Natural killer cell treated with Interleukin-12 subunit alpha and Interleukin-12 subunit beta and Interleukin-15 and Interleukin-18, amount 100 ng/mL, for 72 hours (primary cell): ENCODE results near the gene TNFRSF25. TPM values are rescaled to one million over a fixed set of nuclear protein-coding genes. Genes with fewer than 3 reads are reported as not detected.

Source experiments
- ATAC-seq, 2 donors: fragments of 150-1000 bp; cut with Tn5 transposase in 1 of 2; sonication (Bioruptor Pico), chemical (Tn5 transposase) in 1 of 2; 2 replicates each; pipeline ENCODE4 v1.10.0; 2021
- DNase-seq: peaks from one replicate; pipeline ENCODE4 v3.0.0; 2022; ENCODE audit warnings: low spot score
- H3K27ac Mint-ChIP-seq, 2 donors: 1 replicate in 1 of 2; 2 replicates in 1 of 2; pipeline ENCODE4 v1.8.0; 2022; ENCODE audit warnings: mixed read lengths in 2 of 2, mild to moderate bottlenecking in 1 of 2, moderate library complexity in 1 of 2
- H3K27me3 Mint-ChIP-seq, 2 donors: 1 replicate in 1 of 2; 2 replicates in 1 of 2; pipeline ENCODE4 v1.8.0; 2022; ENCODE audit warnings: mixed read lengths in 2 of 2
- H3K36me3 Mint-ChIP-seq: one replicate; pipeline ENCODE4 v1.8.0; 2022; ENCODE audit warnings: mixed read lengths
- H3K4me1 Mint-ChIP-seq, 2 donors: 1 replicate in 1 of 2; 2 replicates in 1 of 2; pipeline ENCODE4 v1.8.0; 2022; ENCODE audit warnings: low read depth in 2 of 2, mixed read lengths in 2 of 2, mild to moderate bottlenecking in 1 of 2
- H3K4me3 Mint-ChIP-seq: one replicate; pipeline ENCODE4 v1.8.0; 2022; ENCODE audit warnings: mixed read lengths
- H3K9me3 Mint-ChIP-seq: 2 replicates; pipeline ENCODE4 v1.8.0; 2022; ENCODE audit warnings: mixed read lengths
- total RNA-seq, 2 donors: library from RNA; stranded (reverse); gene quantifications; one replicate each; pipeline ENCODE4 v1.2.3, GENCODE V29; 2022

TNFRSF25 gene
- total RNA-seq, 2 donors from 2014 or later: 83.6 to 106 TPM

- no peak overlapping the region for H3K4me3 Mint-ChIP-seq
- H3K4me1 Mint-ChIP-seq: peaks cover 0 to 6% of the 10 kb centered on the region in 2 donors
- H3K27ac Mint-ChIP-seq: no peak overlapping the region
- DNase-seq (no peak), ATAC-seq (no peak)
- H3K9me3 Mint-ChIP-seq: no peaks in the 10 kb centered on the region
- H3K36me3 Mint-ChIP-seq: no peaks in the 10 kb centered on the region
- peaks cover 0 to 2% of the 10 kb centered on the region in 2 donors for H3K27me3 Mint-ChIP-seq
These were observed 8.2 kb upstream of the TNFRSF25 start for GRCh38 chr1:6473974-6474814.

- Mint-ChIP-seq H3K27ac (no peak overlapping the region), H3K4me3 (no peak overlapping the region), H3K9me3 (no peaks in the 10 kb centered on the region), H3K4me1 (peaks cover 0 to 6% of the 10 kb centered on the region in 2 donors), H3K27me3 (no peaks in the 10 kb centered on the region), H3K36me3 (no peaks in the 10 kb centered on the region)
- DNase-seq: no peak
- ATAC-seq: no peak
These were observed 7.2 kb upstream of the TNFRSF25 start for GRCh38 chr1:6473156-6473555.

GRCh38 chr1:6472391-6472790 is 6.4 kb upstream of the TNFRSF25 start:
- Mint-ChIP-seq H3K9me3 (no peaks in the 10 kb centered on the region), H3K27me3 (no peaks in the 10 kb centered on the region), H3K36me3 (no peaks in the 10 kb centered on the region), H3K27ac (no peak overlapping the region), H3K4me1 (peaks cover 0 to 9% of the 10 kb centered on the region in 2 donors), H3K4me3 (no peak overlapping the region)
- ATAC-seq (no peak), DNase-seq (no peak)

GRCh38 chr1:6471970-6472368 is 6.0 kb upstream of the TNFRSF25 start:
- DNase-seq: no peak
- no peak overlapping the region for H3K4me3 Mint-ChIP-seq
- ATAC-seq: no peak
- H3K4me1 Mint-ChIP-seq: peaks cover 0 to 9% of the 10 kb centered on the region in 2 donors
- H3K27me3 Mint-ChIP-seq: no peaks in the 10 kb centered on the region
- no peak overlapping the region for H3K27ac Mint-ChIP-seq
- H3K36me3 Mint-ChIP-seq: no peaks in the 10 kb centered on the region
- H3K9me3 Mint-ChIP-seq: no peaks in the 10 kb centered on the region

GRCh38 chr1:6471086-6471969 is 5.4 kb upstream of the TNFRSF25 start:
- H3K9me3 Mint-ChIP-seq: no peaks in the 10 kb centered on the region
- no peaks in the 10 kb centered on the region for H3K36me3 Mint-ChIP-seq
- ATAC-seq: no peak
- no peaks in the 10 kb centered on the region for H3K27me3 Mint-ChIP-seq
- H3K4me1 Mint-ChIP-seq: peaks cover 0 to 9% of the 10 kb centered on the region in 2 donors
- H3K4me3 Mint-ChIP-seq: no peak overlapping the region
- H3K27ac Mint-ChIP-seq: no peak overlapping the region
- no peak for DNase-seq

- no peak for ATAC-seq
- no peaks in the 10 kb centered on the region for H3K27me3 Mint-ChIP-seq
- H3K36me3 Mint-ChIP-seq: no peaks in the 10 kb centered on the region
- H3K9me3 Mint-ChIP-seq: no peaks in the 10 kb centered on the region
- H3K4me1 Mint-ChIP-seq: peaks cover 0 to 4% of the 10 kb centered on the region in 2 donors
- H3K4me3 Mint-ChIP-seq: no peak overlapping the region
- no peak for DNase-seq
- H3K27ac Mint-ChIP-seq: no peak overlapping the region
These were observed 4.4 kb upstream of the TNFRSF25 start for GRCh38 chr1:6470132-6471085.

- no peak overlapping the region for H3K4me3 Mint-ChIP-seq
These were observed 2.9 kb upstream of the TNFRSF25 start for GRCh38 chr1:6468729-6469461.

GRCh38 chr1:6467744-6468688 is 2.0 kb upstream of the TNFRSF25 start:
- no peak for DNase-seq
- H3K36me3 Mint-ChIP-seq: no peaks in the 10 kb centered on the region
- H3K27ac Mint-ChIP-seq: no peak overlapping the region
- H3K4me1 Mint-ChIP-seq: peaks cover 12 to 15% of the 10 kb centered on the region in 2 donors
- H3K4me3 Mint-ChIP-seq: no peak overlapping the region
- H3K9me3 Mint-ChIP-seq: no peaks in the 10 kb centered on the region
- peaks cover 0 to 6% of the 10 kb centered on the region in 2 donors for H3K27me3 Mint-ChIP-seq
- ATAC-seq: no peak

More at GRCh38 chr1:6468729-6469461, 2.9 kb upstream of the TNFRSF25 start:
- no peak for DNase-seq
- ATAC-seq: no peak
- H3K36me3 Mint-ChIP-seq: no peaks in the 10 kb centered on the region
- H3K9me3 Mint-ChIP-seq: no peaks in the 10 kb centered on the region
- H3K27me3 Mint-ChIP-seq: peaks cover 0 to 6% of the 10 kb centered on the region in 2 donors
- H3K27ac Mint-ChIP-seq: no peak overlapping the region
- peaks cover 8 to 12% of the 10 kb centered on the region in 2 donors for H3K4me1 Mint-ChIP-seq

GRCh38 chr1:6467224-6467623 is 1.3 kb upstream of the TNFRSF25 start:
- peaks cover 13 to 20% of the 10 kb centered on the region in 2 donors for H3K4me1 Mint-ChIP-seq
- H3K27ac Mint-ChIP-seq: no peak overlapping the region
- peaks cover 3% of the 10 kb centered on the region for H3K36me3 Mint-ChIP-seq

GRCh38 chr1:6466751-6467150 is 778 bp upstream of the TNFRSF25 start:
- no peak overlapping the region for H3K27ac Mint-ChIP-seq
- DNase-seq (no peak), ATAC-seq (no peak)
- H3K9me3 Mint-ChIP-seq: no peaks in the 10 kb centered on the region
- no peak overlapping the region for H3K4me3 Mint-ChIP-seq
- H3K4me1 Mint-ChIP-seq: peaks cover 13 to 22% of the 10 kb centered on the region in 2 donors
- H3K27me3 Mint-ChIP-seq: peaks cover 0 to 6% of the 10 kb centered on the region in 2 donors
- H3K36me3 Mint-ChIP-seq: peaks cover 5% of the 10 kb centered on the region

More at GRCh38 chr1:6467224-6467623, 1.3 kb upstream of the TNFRSF25 start:
- no peak for ATAC-seq
- H3K4me3 Mint-ChIP-seq: no peak overlapping the region
- H3K27me3 Mint-ChIP-seq: peaks cover 0 to 6% of the 10 kb centered on the region in 2 donors
- H3K9me3 Mint-ChIP-seq: no peaks in the 10 kb centered on the region
- DNase-seq: no peak

GRCh38 chr1:6465461-6466005 is 440 bp downstream of the TNFRSF25 start:
- H3K27ac Mint-ChIP-seq: peak overlapping the region in 1 of 2 donors; percentile 88
- peak overlapping the region; percentile 88 for H3K4me3 Mint-ChIP-seq
- ATAC-seq (no peak), DNase-seq (no peak)
- H3K9me3 Mint-ChIP-seq: no peaks in the 10 kb centered on the region
- H3K27me3 Mint-ChIP-seq: peaks cover 0 to 6% of the 10 kb centered on the region in 2 donors
- peaks cover 5% of the 10 kb centered on the region for H3K36me3 Mint-ChIP-seq
- peaks cover 19 to 28% of the 10 kb centered on the region in 2 donors for H3K4me1 Mint-ChIP-seq
